ENCODE results near the gene GPR179.
"Not testable (repeated sequence)": the region's sequence is repeated elsewhere in the genome, so short reads cannot be mapped to it uniquely, and the experiment has no call there.

GPR179 gene

DNA sequence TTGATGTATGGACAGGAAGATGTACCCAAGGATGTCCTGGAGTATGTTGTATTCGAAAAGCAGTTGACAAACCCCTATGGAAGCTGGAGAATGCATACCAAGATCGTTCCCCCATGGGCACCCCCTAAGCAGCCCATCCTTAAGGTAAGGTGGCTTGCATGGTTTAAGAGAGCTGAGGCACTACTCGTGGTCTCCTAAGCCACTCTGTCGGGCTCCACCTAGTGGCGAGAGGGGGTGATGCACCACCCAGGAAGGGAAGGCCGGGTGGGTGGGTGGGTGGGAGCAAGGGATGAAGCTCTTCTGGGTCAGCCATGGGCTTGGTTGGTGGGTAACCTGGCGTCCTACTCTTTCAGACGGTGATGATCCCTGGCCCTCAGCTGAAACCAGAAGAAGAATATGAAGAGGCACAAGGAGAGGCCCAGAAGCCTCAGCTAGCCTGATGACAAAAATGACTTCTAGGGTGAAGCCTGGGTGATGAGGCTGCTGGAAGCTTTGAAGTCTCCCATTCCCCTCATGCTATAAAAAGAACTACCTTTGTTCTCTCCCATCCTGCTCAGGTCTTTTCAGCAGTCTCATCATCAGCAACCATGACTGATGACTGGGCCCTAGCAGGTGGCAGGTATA, 21.5 kb downstream of the GPR179 start:
- Histone ChIP-seq H3K36me3 (peaks cover 29 to 66% (median 54%) of the 10 kb centered on the region in 11 experiments), H3K27me3 (no peaks in the 10 kb centered on the region), H3K9me3 (replicated peaks in 1 of 11) (no peaks in the 10 kb centered on the region), H3K4me3 (no peak overlapping the region), H3K9ac (no peak overlapping the region), H4K20me1 (no peaks in the 10 kb centered on the region), H3K4me2 (no peak overlapping the region), H3K27ac (no peak overlapping the region), H3K4me1 (peaks cover 39 to 50% (median 44%) of the 10 kb centered on the region in 10 experiments)
- TF ChIP-seq Cebpa-rat (IDR thresholded peaks at IDR 0.05) = no peak

DNA sequence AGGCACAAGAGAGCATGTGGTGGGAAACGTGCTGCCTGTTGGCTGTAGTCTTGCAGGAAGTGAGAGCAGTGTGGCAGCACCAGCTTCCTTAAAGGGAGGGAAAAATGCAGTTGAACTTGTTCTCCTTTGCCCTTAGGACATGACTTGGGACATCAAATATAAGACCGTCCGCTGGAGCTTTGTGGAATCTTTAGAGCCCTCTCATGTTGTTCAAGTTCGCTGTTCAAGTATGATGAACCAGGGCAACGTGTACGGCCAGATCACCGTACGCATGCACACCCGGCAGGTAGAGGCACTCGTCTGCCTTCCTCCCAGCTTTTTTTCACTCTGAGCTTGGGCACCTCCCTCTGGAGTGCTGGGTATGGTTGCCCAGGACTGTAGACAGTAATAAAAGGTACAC, 23.3 kb downstream of the GPR179 start:
- Histone ChIP-seq H3K4me2 (no peak overlapping the region), H3K27me3 (no peaks in the 10 kb centered on the region), H3K9ac (no peak overlapping the region), H3K4me1 (peaks cover 21 to 32% (median 26%) of the 10 kb centered on the region in 10 experiments), H3K9me3 (replicated peaks in 1 of 11) (no peaks in the 10 kb centered on the region), H4K20me1 (no peaks in the 10 kb centered on the region), H3K36me3 (peaks cover 42 to 84% (median 69%) of the 10 kb centered on the region in 11 experiments), H3K4me3 (no peak overlapping the region), H3K27ac (no peak overlapping the region)
- no peak for TF ChIP-seq Cebpa-rat (IDR thresholded peaks at IDR 0.05)

DNA sequence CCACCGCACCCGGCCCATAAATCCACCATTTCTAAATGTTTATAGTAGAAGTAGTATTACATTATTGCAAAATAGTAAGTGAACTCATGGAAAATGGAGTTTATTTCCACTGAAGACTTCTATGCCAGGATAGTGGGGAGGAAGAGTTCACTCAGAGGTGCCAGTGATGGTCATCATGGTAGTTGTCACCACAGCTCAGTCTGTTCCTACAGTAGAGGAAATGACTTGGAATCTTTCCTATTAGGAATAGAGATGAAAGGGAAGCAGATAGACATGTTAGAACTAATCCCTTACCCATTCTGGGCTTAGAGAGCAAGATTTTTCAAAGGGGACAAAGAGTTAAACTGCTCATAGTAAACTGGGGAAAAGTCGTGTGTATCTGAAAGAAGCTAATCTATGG, 26.7 kb downstream of the GPR179 start:
- no peaks in the 10 kb centered on the region for H3K27me3 ChIP-seq
- peaks cover 39 to 76% (median 67%) of the 10 kb centered on the region in 11 experiments for H3K36me3 ChIP-seq
- no peak overlapping the region for H3K4me2 ChIP-seq
- TF ChIP-seq Cebpa-rat (IDR thresholded peaks at IDR 0.05) = no peak
- H3K9ac ChIP-seq = no peak overlapping the region
- H3K4me1 ChIP-seq = peaks cover 0 to 11% (median 0%) of the 10 kb centered on the region in 10 experiments; a peak in 5 of 20 replicates
- no peak overlapping the region for H3K27ac ChIP-seq
- H4K20me1 ChIP-seq = no peaks in the 10 kb centered on the region
- H3K9me3 ChIP-seq (replicated peaks in 1 of 11) = no peaks in the 10 kb centered on the region
- H3K4me3 ChIP-seq = no peak overlapping the region

DNA sequence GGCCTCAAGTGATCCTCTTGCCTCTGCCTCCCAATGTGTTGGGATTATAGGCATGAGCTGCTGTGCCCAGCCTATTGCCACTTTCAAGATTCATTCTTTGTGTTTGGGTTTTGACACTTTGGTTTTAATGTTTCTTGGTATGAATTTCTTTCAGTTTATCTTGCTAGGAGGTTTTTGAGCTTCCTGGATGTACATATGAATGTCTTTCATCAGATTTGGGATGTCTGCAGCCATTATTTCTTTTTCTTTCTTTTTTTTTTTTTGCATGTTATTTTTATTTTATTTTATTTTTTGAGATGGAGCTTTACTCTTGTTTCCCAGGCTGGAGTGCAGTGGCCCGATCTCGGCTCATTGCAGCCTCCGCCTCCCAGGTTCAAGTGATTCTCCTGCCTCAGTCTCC, 28.3 kb downstream of the GPR179 start:
- H4K20me1 ChIP-seq = no peaks in the 10 kb centered on the region
- H3K4me1 ChIP-seq = peaks cover 0 to 8% (median 0%) of the 10 kb centered on the region in 10 experiments; a peak in 5 of 20 replicates
- H3K4me3 ChIP-seq = no peak overlapping the region
- no peaks in the 10 kb centered on the region for H3K27me3 ChIP-seq
- H3K27ac ChIP-seq = no peak overlapping the region
- TF ChIP-seq Cebpa-rat (IDR thresholded peaks at IDR 0.05) = no peak
- H3K9ac ChIP-seq = no peak overlapping the region
- no peaks in the 10 kb centered on the region for H3K9me3 ChIP-seq (replicated peaks in 1 of 11)
- H3K4me2 ChIP-seq = no peak overlapping the region
- H3K36me3 ChIP-seq = peaks cover 36 to 73% (median 60%) of the 10 kb centered on the region in 11 experiments

DNA sequence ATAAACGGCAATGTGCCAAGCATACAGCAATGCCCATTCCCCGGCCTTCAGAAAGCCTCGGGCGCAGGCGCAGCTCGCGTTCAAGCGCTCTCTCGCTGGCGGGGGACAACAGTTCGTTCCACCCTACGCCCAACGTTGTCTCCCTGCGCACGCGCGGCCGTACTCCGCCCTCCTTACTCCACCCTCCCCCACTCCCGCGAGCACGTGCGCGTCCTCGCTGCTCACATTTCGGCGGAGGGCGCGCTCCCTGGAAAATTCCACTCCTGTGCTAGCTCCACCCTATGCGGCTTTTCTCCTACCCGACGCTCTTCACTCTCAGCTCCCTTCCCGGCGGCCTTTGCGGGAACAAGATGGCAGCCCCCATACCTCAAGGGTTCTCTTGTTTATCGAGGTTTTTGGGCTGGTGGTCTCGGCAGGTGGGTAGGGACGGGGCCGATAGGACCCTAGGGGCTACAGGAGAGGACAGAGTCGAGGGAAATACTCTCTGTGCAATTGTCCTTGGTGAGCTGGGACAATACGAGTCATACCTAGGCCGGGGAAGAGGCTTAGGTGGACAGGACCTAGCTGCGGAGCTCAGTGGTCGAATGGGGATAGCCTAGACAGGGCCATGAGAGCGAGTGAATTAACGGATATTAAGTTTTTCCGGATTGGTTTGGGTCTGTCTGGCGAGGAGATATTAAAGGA, 46.8 kb downstream of the GPR179 start, which contains the start of gene MRPL45:
Gene MRPL45, plus strand, starts transcription at position 335 of the 684 bp plus-strand sequence. Its CDS starts 16 bp downstream, at position 351.
- H3K27me3 ChIP-seq; H4K20me1 ChIP-seq; H3K9me3 ChIP-seq (replicated peaks in 1 of 11); H3K4me1 ChIP-seq: not testable (repeated sequence)
- peaks cover 0 to 16% (median 5%) of the 10 kb centered on the region in 11 experiments; a peak in 9 of 22 replicates for H3K36me3 ChIP-seq
- peak within 1 kb of the TSS; percentile 71 to 81 (median 79) for H3K9ac ChIP-seq
- peak within 1 kb of the TSS; percentile 56 to 74 (median 67) for H3K4me3 ChIP-seq
- H3K27ac ChIP-seq = peak within 1 kb of the TSS; percentile 54 to 80 (median 75); a peak in 21 of 22 replicates
- H3K4me2 ChIP-seq = peak within 1 kb of the TSS; percentile 64 to 81 (median 72)

DNA sequence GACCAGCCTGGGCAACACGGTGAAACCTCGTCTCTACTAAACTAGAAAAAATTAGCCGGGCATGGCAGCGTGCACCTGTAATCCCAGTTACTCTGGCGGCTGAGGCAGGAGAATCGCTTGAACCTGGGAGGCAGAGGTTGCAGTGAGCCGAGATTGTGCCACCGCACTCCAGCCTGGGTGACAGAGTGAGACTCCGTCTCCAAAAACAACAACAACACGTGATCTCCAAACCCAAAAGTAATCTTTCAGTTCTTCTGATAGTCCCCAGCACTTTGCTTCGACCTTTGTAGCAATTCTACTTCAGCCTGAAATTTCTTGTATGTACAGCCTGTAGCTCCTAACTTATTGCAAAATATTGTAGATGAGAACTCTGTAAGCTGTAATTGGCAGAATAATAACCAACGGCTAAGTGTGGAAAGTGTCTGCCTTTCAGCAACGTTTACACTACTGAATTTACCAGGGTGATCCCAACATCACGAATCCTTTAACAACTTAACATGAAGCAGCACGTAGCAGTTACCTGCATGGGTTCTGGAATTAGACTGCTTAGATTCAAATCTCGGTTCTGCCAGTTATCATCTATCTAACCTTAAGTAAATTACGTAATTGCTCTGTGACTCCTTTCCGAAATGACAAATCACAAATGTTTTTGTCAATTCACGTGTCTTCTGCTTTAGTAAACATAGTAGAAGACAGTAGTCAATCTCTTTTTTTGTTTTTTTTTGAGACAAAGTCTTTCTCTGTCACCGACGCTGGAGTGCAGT, 48.0 kb downstream of the GPR179 start:
- Histone ChIP-seq H3K4me2 (peak overlapping the region; percentile 6 to 45 (median 19); a peak in 10 of 22 replicates), H3K27ac (peak overlapping the region in 10 of 11 experiments; percentile 64 to 80 (median 76); a peak in 16 of 22 replicates), H3K36me3 (peaks cover 0 to 13% (median 3%) of the 10 kb centered on the region in 11 experiments; a peak in 8 of 22 replicates), H3K9ac (peak overlapping the region in 9 of 11 experiments; percentile 65 to 81 (median 78); a peak in 12 of 22 replicates), H3K4me3 (peak overlapping the region in 7 of 10 experiments; percentile 43 to 74 (median 61); a peak in 6 of 20 replicates)
- H3K9me3 ChIP-seq (replicated peaks in 1 of 11); H4K20me1 ChIP-seq; H3K4me1 ChIP-seq; H3K27me3 ChIP-seq: not testable (repeated sequence)

DNA sequence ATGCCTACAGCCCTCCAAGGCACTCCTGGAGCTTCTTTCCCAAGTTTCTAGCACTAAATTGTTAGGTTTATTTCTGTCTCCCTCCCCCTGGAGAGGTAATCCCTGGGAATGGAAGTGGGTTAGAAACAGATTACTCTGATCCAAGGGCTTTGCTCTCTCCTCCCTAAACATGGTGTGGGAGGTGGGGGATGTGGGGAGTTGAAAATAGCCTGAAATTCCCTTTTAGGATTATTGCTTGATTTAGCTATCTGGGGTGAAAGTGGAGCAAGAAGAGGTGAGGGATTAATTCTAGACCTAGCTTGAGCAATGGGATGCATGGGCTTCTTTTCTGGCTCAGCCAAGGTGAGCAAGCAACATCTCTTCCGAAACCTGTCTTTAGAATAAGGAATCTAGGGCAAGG, 54.0 kb downstream of the GPR179 start:
- peaks cover 8 to 14% (median 9%) of the 10 kb centered on the region in 10 experiments for H3K4me1 ChIP-seq
- not testable (repeated sequence) for H4K20me1 ChIP-seq; H3K4me3 ChIP-seq; H3K9me3 ChIP-seq (replicated peaks in 1 of 11); H3K27me3 ChIP-seq; H3K36me3 ChIP-seq; H3K4me2 ChIP-seq; H3K27ac ChIP-seq; H3K9ac ChIP-seq

DNA sequence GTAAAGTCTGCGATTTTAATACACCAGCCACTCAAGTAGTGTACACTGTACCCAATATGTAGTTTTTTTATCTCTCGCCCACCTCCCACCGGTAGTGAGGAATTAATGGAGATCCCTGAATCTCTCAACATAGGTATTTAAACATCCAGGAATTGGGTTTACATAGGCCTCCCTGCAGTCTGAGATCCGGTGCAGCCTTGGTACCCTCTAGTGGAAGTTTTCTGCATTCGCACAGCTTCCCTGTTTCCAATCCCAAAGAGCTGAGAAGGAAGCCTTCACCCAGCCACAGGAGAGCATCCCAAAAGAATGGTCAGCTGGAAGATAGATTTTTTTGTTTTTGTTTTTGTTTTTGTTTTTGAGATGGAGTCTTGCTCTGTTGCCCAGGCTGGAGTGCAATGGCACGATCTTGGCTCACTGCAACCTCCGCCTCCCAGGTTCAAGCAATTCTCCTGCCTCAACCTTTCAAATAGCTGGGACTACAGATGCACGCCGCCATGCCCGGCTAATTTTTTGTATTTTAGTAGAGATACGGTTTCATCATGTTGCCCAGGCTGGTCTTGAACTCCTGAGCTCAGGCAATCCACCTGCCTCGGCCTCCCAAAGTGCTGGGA, 55.4 kb downstream of the GPR179 start:
- not testable (repeated sequence) for H3K27me3 ChIP-seq; H3K9ac ChIP-seq; H3K9me3 ChIP-seq (replicated peaks in 1 of 11); H3K36me3 ChIP-seq; H3K4me2 ChIP-seq; H4K20me1 ChIP-seq; H3K27ac ChIP-seq; H3K4me3 ChIP-seq
- H3K4me1 ChIP-seq = peaks cover 8 to 14% (median 9%) of the 10 kb centered on the region in 10 experiments

DNA sequence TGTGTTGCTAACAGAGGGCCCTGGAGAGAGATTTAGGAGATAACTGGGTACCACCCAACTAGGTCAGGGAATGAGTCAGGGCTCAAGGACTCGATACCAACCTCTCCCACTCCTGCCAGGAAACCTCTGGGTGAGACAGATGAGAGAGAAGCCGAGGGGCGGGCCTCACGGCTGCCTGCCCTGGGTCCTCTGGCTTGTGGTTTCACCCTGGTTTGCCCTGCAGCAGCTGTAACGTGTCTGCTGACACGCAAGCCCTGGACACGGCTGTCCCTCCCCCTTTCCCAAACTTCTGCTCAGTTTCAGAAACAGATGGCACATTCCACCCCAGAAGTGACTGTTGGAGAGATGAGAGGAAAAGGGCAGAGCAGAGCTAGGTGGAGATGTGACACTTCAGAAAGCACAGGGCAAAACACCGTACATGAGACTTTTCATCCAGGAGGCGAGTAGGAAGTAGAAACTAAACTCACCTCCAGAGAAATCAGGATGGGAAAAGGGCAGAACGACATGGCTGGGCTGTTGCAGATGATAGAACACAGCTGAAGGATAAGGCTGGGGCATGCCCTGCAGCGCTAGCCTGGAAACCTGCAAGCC, 57.2 kb downstream of the GPR179 start:
- H3K27me3 ChIP-seq; H3K36me3 ChIP-seq; H4K20me1 ChIP-seq; H3K9me3 ChIP-seq (replicated peaks in 1 of 11): not testable (repeated sequence)
- peaks cover 8 to 14% (median 9%) of the 10 kb centered on the region in 10 experiments for H3K4me1 ChIP-seq
- peak overlapping the region in 1 of 10 experiments; percentile 32; a peak in 1 of 20 replicates for H3K4me3 ChIP-seq
- H3K4me2 ChIP-seq = peak overlapping the region; percentile 65 to 83 (median 75)
- peak overlapping the region in 4 of 11 experiments; percentile 24 to 49 (median 34); a peak in 5 of 22 replicates for H3K9ac ChIP-seq
- H3K27ac ChIP-seq = peak overlapping the region in 6 of 11 experiments; percentile 9 to 56 (median 48); a peak in 7 of 22 replicates

DNA sequence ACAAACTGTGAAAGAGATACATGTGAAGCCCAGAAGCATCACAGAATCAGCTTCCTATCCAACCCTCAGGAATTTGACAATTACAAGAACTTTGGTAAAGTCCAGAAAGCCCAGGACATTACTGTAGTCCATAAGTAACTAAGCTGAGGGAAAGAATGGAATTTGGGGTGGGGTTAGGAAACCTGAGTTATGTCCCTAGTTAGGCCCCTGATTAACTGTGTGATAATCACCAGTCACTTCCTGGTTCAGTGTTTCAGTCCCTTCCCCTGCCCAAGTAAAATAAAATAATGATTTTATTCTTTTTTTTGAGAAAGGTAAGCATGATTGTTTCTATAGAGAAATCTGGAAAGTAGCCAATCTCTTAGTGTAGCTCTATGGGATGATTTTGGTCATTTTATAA, 57.8 kb downstream of the GPR179 start:
- H4K20me1 ChIP-seq; H3K27ac ChIP-seq; H3K36me3 ChIP-seq; H3K9ac ChIP-seq; H3K9me3 ChIP-seq (replicated peaks in 1 of 11); H3K4me2 ChIP-seq; H3K4me3 ChIP-seq; H3K27me3 ChIP-seq: not testable (repeated sequence)
- peaks cover 8 to 14% (median 9%) of the 10 kb centered on the region in 10 experiments for H3K4me1 ChIP-seq

Data from BLaER1 treated with 17β-estradiol and CSF1 and Interleukin-3, amounts not matched to agents 10 nM and 100 nM (cell line).